ENCODE results near the gene TALDO1.

GRCh38 chr11:804599-804964, 57.3 kb downstream of the TALDO1 start:
- no peak for TF ChIP-seq CTCF (IDR thresholded peaks at IDR 0.05; ENCODE audit: insufficient read depth, low read depth, low read length)
- no peak for TF ChIP-seq EZH2 (IDR thresholded peaks at IDR 0.05; ENCODE audit: insufficient read depth, low read length)

All from astrocyte (in vitro differentiated cells and primary cell).